Smooth muscle cell of the umbilical artery (primary cell): ENCODE data around the gene SNF8. TPM values are rescaled to one million over a fixed set of nuclear protein-coding genes. Genes with fewer than 3 reads are reported as not detected.

Source experiments
- total RNA-seq: library from RNA; depleted of rRNA; stranded (reverse); fragments of >200 nt; gene quantifications from 2 replicates; pipeline ENCODE4 v1.2.3, GENCODE V29; 2014

SNF8 gene, protein sequence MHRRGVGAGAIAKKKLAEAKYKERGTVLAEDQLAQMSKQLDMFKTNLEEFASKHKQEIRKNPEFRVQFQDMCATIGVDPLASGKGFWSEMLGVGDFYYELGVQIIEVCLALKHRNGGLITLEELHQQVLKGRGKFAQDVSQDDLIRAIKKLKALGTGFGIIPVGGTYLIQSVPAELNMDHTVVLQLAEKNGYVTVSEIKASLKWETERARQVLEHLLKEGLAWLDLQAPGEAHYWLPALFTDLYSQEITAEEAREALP
- total RNA-seq = 95.0 and 97.6 TPM in 2 replicates

DNA sequence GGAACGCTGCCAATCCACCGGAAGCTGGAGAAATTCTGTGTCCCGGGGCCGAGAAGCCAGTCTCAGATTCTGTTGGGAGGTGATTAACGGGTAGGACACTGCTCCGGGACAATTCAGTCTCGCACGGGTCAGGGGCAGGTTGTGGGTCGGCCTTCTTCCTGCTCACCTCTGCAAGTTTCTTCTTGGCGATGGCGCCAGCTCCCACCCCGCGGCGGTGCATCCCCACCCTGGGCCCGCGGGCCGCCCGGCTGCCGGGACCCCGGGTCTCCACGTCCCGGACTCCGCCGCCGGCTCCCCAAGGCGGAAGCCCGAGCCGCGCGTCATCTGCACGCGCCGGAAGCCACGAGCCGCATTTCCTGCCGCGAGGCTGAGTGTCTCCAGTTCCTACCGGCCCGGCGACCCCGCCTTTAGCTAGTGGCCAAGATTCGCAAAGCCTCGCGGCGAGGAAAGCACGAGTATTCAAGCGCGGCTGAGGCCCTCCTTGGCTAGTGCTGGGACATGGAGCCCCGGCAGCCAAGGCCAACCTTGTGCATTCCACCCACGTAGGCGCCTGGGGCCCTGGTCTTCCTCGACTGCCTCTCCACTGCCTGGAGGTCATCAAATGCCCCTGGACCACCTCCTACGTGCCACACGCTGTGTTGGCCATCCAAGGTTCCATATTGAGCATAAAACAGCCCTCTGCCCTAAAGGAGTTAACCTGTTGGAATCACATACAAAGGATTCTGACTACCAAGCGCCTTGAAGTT, at the start of gene SNF8:
SNF8 (minus strand) TSS at position 328 of the 746 bp plus-strand sequence; CDS start at position 220, 108 bp downstream.

GRCh38 chr17:48908047-48908843, 36.4 kb downstream of the SNF8 start, which contains the start of gene UBE2Z:
UBE2Z (plus strand) TSS chr17:48908407; CDS start chr17:48908504, 97 bp downstream.

Other genes starting within 250 kb of the SNF8 start
- gene PRAC1, start 222.3 kb downstream of the SNF8 start, total RNA-seq = not detected in 2 replicates
- gene PRAC2, start 221.7 kb downstream of the SNF8 start, total RNA-seq = not detected in 2 replicates
- under 0.01 TPM in 1 of 2 replicates, not detected in the other for gene HOXB13, start 216.1 kb downstream of the SNF8 start, total RNA-seq
- gene TTLL6, start 127.6 kb downstream of the SNF8 start, total RNA-seq = 0.18 and 1.2 TPM in 2 replicates
- 39.2 and 62.7 TPM in 2 replicates for gene CALCOCO2, start 113.8 kb downstream of the SNF8 start, total RNA-seq
- gene ATP5MC1, start 52.1 kb downstream of the SNF8 start, total RNA-seq = 27.8 and 33.0 TPM in 2 replicates
- 49.9 and 78.2 TPM in 2 replicates for gene UBE2Z, start 36.4 kb downstream of the SNF8 start, total RNA-seq
- not detected in 2 replicates for gene GIP, start 23.8 kb upstream of the SNF8 start, total RNA-seq
- 12.2 and 28.5 TPM in 2 replicates for gene IGF2BP1, start 52.5 kb upstream of the SNF8 start, total RNA-seq
- not detected in 2 replicates for gene B4GALNT2, start 187.9 kb upstream of the SNF8 start, total RNA-seq